RWPE1 (cell line): Measurements from ENCODE around the gene C7orf57.

Experiments
- CTCF ChIA-PET: fragments of 350-600 bp; sonication (Branson Sonifier 250); formaldehyde crosslinking; extraction: SDS; loops from one replicate; lab custom pipeline; 2021; lab: Yijun Ruan, JAX
- POLR2A ChIA-PET: fragments of 400-600 bp; formaldehyde crosslinking; extraction: SDS; loops from one replicate; lab custom pipeline; 2020; ENCODE audit warnings: antibody characterized with exemption; ENCODE audit not compliant: low non-redundant PET; lab: Yijun Ruan, JAX
- DNase-seq: peaks from one replicate; pipeline ENCODE4 v3.0.0; 2012; ENCODE audit warnings: low spot score
- H3K27ac ChIP-seq: fragments of 450-650 bp; 2 replicates; pipeline ENCODE4 v1.5.1; 2017
- CTCF ChIP-seq: fragments of 450-650 bp; conservative IDR thresholded peaks from 2 replicates; pipeline ENCODE4 v1.5.1; 2017; ENCODE audit warnings: low read depth, mild to moderate bottlenecking

The C7orf57 gene

GRCh38 chr7:47992446-47992845, 42.9 kb upstream of the C7orf57 start:
- POLR2A ChIA-PET = no interaction called here
- TF ChIP-seq CTCF = no peak
- no peak for DNase-seq
- no peak overlapping the region for H3K27ac ChIP-seq
- CTCF ChIA-PET = interaction anchor here (0.8 to 1.7 kb wide), 3 partner anchors 96 to 118 kb away, joined by 3 to 9 read pairs (median 4); no protein-coding TSS in a partner anchor

GRCh38 chr7:47999413-47999812, 35.9 kb upstream of the C7orf57 start:
- POLR2A ChIA-PET = interaction anchor here (0.9 kb wide), 1 partner anchor 85 kb away, joined by 3 read pairs; no protein-coding TSS in a partner anchor
- no peak for DNase-seq
- no peak overlapping the region for H3K27ac ChIP-seq
- no peak for TF ChIP-seq CTCF
- CTCF ChIA-PET = interaction anchor here (0.6 kb wide), 1 partner anchor 91 kb away, joined by 3 read pairs; no protein-coding TSS in a partner anchor

GRCh38 chr7:48000164-48000563, 35.2 kb upstream of the C7orf57 start:
- peak; percentile 29 for DNase-seq
- POLR2A ChIA-PET = interaction anchor here (0.9 kb wide), 1 partner anchor 85 kb away, joined by 3 read pairs; no protein-coding TSS in a partner anchor
- CTCF ChIA-PET = interaction anchor here (1.0 kb wide), 1 partner anchor 110 kb away, joined by 3 read pairs; no protein-coding TSS in a partner anchor
- H3K27ac ChIP-seq = peak overlapping the region; percentile 27; the same call in 1 of the 2 replicates

GRCh38 chr7:48004032-48004431, 31.3 kb upstream of the C7orf57 start:
- ChIA-PET POLR2A (no interaction called here), CTCF (no interaction called here)
- no peak for TF ChIP-seq CTCF
- no peak overlapping the region for H3K27ac ChIP-seq
- DNase-seq = no peak

- DNase-seq = no peak
- no peak for TF ChIP-seq CTCF
- H3K27ac ChIP-seq = no peak overlapping the region
- ChIA-PET CTCF (interaction anchor here (0.6 kb wide), 1 partner anchor 24 kb away, joined by 3 read pairs; the partner anchor contains the start of gene SUN3), POLR2A (no interaction called here)
Observed at GRCh38 chr7:48004638-48005037, 30.7 kb upstream of the C7orf57 start.

- H3K27ac ChIP-seq = no peak overlapping the region
- ChIA-PET CTCF (no interaction called here), POLR2A (no interaction called here)
- no peak for DNase-seq
- TF ChIP-seq CTCF = no peak
Observed at GRCh38 chr7:48006866-48007265, 28.5 kb upstream of the C7orf57 start.

GRCh38 chr7:48009257-48009656, 26.1 kb upstream of the C7orf57 start:
- no peak for TF ChIP-seq CTCF
- H3K27ac ChIP-seq = no peak overlapping the region
- ChIA-PET CTCF (interaction anchor here (0.7 kb wide), 2 partner anchors 190 to 1721 kb away, joined by 3 to 5 read pairs; no protein-coding TSS in a partner anchor), POLR2A (no interaction called here)
- DNase-seq = no peak
